K562 treated with DMSO at 1 percent for 48 hours (cell line): ENCODE results near the gene DUSP11. TPM values are rescaled to one million over a fixed set of nuclear protein-coding genes. Genes with fewer than 3 reads are reported as not detected.

Source experiments
- total RNA-seq: library from RNA; unstranded; fragments of 300-600 nt; gene quantifications from 2 replicates; pipeline ENCODE4 v1.2.3, GENCODE V29; 2022; ENCODE audit warnings: low replicate concordance; ENCODE audit errors: extremely low read depth

Gene DUSP11
- not detected in 2 replicates for total RNA-seq

DNA sequence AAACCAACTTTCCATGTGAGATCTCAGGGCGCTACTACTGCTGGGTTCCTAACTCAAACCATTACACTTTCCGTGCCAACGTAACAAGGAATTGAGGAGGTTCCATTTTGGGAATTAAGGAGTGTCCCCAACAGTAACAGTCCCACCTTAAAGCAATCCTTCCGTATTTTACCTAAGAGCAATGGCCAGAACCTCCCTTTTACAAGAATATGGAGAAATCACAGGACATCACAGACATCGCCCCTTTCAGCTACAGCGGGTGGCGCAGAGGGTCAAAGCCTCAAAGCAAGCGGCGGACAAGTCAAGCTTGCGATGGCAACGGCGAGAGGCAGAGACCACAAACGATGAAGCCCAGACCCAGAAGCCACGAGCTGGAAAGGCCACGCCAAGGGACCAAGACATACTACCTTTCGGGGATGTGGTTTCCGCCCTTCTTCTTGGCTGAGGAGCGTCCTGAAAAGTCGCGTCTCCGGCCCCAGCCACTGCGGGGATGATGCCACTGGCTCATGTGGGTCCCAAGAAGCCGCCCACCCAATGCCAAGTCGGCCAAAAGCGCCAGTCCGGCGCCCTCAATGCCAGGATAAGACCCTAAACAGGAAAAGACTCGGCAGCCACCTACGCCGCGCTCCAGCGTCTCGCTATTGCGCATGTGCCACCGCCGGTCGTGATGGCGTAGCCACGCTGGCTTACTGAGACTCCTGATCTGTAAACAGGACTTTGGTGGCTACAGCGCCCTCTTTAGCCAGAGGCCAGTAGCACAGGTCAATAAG lies at the start of gene DUSP11:
DUSP11 (minus strand) TSS at position 637 of the 770 bp plus-strand sequence; CDS start at position 508, 129 bp downstream.

GRCh38 chr2:73828818-73829570 lies 49.1 kb upstream of the DUSP11 start, which contains the start of gene STAMBP:
Gene STAMBP (plus strand): TSS chr2:73828961. CDS start chr2:73830857, 1,896 bp downstream.

GRCh38 chr2:73783883-73784282 lies 4.0 kb upstream of the DUSP11 start, which contains the start of gene C2orf78:
Gene C2orf78 (plus strand): TSS chr2:73784183. CDS start chr2:73784310, 127 bp downstream.

DNA sequence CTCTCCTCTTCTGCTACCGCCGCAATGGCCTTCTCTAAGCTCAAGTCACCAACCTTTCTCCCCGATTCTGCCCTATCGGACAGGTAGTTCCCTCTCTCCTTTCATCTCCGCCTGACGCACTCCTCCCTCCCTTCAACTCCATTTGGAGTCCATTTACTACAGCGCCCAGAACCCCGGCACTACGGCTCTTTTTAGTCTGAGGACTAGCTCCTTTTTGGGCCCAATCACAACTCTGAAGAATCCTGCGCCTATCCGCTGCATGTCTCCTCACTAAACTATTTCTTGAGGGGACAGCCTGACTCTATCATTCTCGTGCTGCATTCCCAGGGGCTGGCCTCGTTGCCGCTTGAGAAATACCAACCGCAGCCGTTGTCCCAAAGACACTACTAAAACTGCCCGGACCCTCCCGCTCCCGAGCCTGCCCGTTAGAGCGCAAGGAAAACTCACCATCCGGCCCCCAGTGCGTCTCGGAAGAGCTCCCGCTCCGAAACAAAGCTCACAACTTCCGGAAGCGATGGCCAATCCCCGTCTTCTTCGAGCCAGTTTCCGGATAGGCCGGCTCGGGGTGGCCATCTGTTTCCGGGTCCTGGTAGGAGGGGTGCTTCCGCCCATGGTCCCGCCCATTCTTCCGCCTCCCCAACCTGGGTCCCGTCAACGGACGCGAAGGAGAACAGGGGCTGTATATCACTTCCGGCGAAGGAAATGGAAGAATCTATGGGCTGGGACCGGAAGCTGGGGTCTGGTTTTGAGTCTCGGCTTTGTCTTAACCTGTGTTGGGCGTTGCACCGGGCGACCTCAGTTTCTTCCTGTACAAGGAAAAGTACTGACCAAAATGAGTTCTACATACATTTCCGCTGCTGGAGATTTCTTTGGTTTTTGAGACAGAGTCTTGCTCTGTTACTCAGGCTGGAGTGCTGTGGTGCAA lies 42.8 kb downstream of the DUSP11 start, which contains the start of gene TPRKB:
TPRKB (minus strand) TSS at position 491 of the 925 bp plus-strand sequence. CDS start 2,776 bp downstream, outside the sequence.

Other genes with a start within 250 kb of the DUSP11 start
- gene NAT8, start 137.7 kb downstream of the DUSP11 start, total RNA-seq = not detected in 2 replicates
- gene TPRKB, start 42.8 kb downstream of the DUSP11 start, total RNA-seq = not detected in 2 replicates
- gene C2orf78, start 4.1 kb upstream of the DUSP11 start, total RNA-seq = not detected in 2 replicates
- gene STAMBP, start 48.9 kb upstream of the DUSP11 start, total RNA-seq = not detected in 2 replicates
- gene ACTG2, start 112.9 kb upstream of the DUSP11 start, total RNA-seq = not detected in 2 replicates
- not detected in 2 replicates for gene DGUOK, start 146.8 kb upstream of the DUSP11 start, total RNA-seq
- not detected in 2 replicates for gene TET3, start 204.8 kb upstream of the DUSP11 start, total RNA-seq